Activated gamma-delta T cell (primary cell): ENCODE data around the gene EGFL8.
"Not testable (repeated sequence)": the region's sequence is repeated elsewhere in the genome, so short reads cannot be mapped to it uniquely, and the experiment has no call there.

Experiments
- DNase-seq: peaks from one replicate; lab custom pipeline; 2025; lab: John Stamatoyannopoulos, UW
- total RNA-seq, 2 donors: gene quantifications; one replicate each; lab custom pipeline; 2026; lab: John Stamatoyannopoulos, UW

The EGFL8 gene
- 1.4 to 2.8 reads per million in 2 donors for total RNA-seq

- no peak for DNase-seq
Measured at GRCh38 chr6:32164295-32164694, at the start of gene EGFL8. Gene EGFL8, plus strand, starts transcription at chr6:32164595. Its CDS starts 1,571 bp downstream, at chr6:32166166.

DNA sequence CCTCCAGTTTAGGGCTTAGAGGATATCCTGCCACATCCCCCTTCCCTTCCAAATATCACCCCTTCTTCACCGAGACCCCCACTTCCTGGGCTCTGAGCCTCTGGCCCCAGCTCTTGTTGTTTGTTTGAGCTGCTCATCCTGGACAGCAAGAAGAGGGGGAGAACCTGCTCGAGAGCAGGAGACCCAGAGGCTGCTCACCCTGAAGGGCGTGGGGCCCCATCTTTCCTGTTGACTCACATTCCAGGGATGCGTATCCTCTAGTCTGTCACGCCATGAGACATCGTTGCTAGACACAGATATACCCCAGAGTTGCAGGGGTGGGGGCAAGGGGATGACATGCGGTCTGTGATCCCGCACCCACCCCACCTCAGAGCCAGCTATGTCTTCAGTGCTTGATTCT lies 49.6 kb upstream of the EGFL8 start:
- no peak for DNase-seq

DNA sequence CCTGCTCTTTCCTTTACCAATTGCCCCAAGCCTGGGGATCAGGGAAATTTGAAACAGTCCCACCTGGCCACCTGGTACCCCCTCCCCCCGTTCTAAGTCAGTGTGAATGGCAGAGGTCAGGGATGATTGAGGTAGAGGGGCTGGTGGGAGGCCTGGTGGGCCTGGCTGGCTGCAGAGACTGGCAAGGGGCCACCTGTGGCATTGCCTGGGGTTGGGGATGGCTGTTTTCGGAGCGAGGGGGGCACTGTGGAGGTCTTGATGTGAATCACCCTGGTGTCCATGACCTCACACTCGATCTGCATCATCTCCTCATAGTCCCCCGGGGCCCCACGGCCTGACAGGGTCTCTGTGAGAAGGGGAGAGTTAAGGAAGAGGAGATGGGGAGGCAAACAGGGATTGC lies 48.8 kb upstream of the EGFL8 start:
- no peak for DNase-seq

DNA sequence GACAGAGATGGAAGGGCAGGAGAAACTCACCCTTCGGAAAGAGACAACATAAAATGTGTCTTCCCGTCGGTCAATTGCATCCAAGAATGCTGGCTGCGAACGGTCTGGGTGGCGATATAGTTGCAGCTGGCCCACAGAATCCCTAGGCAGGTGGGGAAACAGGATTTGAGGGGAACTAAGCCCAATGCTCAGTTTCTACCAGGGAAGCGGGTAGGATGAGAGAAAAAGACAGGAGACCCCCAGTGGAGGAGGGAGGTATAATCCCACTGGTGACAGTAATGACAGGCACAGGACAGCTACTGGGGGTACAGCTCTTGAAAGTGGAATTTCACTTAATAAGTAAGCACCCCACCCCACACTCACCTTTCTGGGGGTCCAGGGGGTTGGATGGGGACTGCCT lies 47.7 kb upstream of the EGFL8 start:
- DNase-seq = no peak

DNA sequence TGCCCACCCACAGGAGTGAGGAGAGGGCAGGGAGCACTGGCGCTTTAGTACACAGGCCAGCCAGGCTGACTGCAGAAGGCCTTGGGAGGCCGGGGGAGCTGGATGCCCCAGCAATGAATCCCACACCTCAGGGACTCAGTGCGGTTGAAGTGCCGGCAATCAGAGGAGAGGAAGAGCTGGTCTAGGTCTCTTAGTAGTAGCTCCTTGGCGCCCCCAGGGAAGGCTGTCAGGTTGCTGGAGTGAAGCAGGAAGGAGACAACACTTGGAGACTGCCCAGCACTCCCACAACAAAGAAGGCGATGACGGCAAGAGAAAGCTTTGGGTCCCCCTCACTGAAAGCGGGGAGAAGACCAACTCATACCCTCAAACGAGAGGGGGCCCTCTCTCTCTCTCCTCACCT lies 46.9 kb upstream of the EGFL8 start:
- no peak for DNase-seq

DNA sequence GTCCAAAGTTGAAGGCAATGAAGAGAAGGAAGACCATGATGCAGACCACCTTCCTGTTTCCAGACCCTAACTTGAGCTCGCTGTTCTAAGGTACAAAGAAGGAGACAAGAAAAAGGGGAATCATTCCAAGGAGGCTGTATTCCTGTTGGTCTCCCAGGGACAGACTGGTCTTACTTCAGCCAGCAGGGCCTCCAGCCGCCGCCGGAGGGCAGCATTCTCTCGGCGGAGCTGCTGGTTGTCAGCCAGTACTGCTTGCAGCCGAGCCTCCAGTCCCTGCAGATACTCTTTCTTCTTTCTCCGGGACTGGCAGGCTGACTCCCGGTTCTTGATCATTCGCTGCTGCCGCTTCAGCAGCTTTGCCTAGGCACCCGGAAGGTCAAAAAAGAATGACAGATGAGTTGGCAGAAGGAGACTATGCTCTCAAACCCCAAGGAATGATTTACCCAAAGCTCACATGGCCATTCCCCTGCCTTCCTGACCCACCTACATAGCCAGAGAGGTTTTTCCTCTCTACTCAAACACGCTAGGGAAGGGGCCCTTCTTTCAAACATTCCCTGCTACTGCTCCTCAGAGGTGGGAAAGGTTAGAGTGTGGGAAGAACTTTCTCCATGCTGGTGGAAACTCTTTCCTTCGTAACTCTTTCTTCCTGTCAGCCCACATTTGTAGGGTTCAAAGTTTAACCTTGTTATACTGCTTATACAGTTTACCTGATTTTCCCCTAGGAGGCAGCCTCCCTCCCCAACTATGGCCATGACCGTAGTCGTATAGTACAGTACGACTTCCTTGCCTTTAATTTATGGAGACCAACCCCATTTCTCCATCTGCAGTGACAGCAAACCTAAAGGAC lies 45.4 kb upstream of the EGFL8 start:
- DNase-seq = peak; percentile 38

DNA sequence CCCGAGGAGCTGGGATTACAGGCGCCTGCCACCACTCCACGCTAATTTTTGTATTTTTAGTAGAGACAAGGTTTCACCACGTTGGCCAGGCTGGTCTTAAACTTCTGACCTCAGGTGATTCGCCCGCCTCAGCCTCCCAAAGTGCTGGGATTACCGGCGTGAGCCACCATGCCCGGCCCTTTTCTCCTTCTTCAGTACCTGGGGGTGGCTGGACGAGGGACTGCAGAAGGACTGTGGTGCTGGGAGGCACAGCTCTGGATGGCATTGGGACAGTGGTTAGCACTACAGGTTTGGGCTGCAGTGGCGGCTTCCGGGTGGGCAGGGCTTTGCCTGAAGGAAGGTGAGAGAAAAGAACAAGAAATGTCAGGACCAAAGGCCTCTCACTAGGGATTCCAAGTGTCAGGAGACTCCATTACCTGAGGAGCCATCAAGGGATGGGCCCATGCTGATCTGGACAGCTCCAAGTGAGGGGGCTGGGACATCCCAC lies 43.8 kb upstream of the EGFL8 start:
- no peak for DNase-seq

DNA sequence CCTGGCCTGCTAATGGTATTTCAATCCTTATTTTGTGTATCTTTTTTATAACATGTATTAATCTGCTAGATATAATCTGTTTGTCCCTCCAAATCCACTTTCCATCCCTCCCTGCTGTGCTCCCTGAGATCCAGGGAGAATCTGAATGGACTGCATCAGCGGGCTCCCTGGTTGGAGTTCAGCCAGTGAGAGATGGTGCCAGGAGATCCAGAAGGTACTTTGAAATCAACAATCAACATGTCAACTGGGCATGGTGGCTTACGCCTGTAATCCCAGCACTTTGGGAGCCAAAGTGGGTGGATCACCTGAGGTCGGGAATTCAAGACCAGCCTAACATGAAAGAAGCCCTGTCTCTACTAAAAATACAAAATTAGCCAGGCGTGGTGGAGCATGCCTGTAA lies 40.7 kb upstream of the EGFL8 start:
- DNase-seq = no peak

GRCh38 chr6:32126880-32127279 lies 37.5 kb upstream of the EGFL8 start:
- DNase-seq = no peak

GRCh38 chr6:32127409-32127716 lies 37.0 kb upstream of the EGFL8 start:
- no peak for DNase-seq

- peak; percentile 53 for DNase-seq
Measured at GRCh38 chr6:32127717-32128592, 36.4 kb upstream of the EGFL8 start, which contains the start of gene ATF6B. Gene ATF6B, minus strand, starts transcription at chr6:32128246. Its CDS starts 39 bp downstream, at chr6:32128207.

- DNase-seq = no peak
Measured at GRCh38 chr6:32128751-32129296, 35.6 kb upstream of the EGFL8 start.

GRCh38 chr6:32129297-32130088 lies 34.9 kb upstream of the EGFL8 start:
- no peak for DNase-seq

DNA sequence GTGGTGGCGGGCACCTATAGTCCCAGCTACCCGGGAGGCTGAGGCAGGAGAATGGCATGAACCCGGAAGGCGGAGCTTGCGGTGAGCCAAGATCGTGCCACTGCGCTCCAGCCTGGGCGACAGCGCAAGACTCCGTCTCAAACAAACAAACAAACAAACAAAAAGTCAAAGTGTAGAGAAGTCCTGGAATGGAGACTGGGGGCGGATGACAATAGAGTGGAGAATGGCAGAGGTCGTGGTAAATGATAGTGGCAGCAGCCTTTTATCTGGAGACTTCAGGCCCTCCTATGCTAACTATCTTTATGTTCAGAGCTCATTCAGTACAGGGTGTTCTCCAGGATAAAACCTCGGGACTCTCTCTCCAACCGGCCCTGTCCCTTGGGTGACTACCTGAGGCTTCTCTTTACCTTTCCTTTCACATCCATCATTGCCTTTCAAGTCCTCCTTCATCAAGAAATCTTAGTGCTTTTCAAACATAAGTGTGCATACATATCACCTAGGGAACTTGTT lies 32.9 kb upstream of the EGFL8 start:
- no peak for DNase-seq

DNA sequence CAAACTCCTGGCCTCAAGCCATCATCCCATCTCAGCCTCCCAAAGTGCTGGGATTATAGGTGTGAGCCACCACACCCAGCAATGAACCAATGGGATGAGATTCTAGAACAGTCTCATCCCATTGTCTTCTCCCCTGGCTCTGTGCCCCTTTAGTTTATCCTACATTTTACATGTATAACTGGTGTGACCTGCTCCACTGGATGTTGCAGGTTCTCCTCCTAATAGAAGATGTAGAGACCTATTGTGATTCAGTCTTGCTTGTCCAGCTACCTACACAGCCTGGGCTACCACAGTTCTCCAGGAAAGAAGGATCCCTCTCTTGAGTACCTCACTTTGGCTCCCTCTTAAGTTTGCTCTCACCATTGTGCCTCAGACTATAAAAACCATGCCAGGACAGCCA lies 32.3 kb upstream of the EGFL8 start:
- no peak for DNase-seq

DNA sequence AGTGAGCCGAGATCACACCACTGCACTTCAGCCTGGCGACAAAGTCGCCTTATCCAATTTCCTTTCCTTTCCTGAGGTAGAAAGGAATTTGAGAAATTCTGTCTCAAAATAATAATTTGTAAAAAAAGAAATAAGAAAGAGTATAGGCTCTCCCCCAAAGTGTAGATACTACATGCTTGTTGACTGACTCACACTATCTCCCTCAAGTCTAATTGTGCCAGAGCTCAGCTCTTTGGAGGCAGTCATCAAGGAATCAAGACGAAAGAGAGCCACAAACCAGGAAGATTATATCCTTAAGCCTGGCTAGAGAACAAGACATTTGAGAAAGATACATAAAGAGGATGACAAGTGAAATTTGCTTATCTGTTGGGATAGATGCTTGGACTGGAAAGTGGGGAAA lies 30.6 kb upstream of the EGFL8 start:
- DNase-seq = no peak

- no peak for DNase-seq
Measured at GRCh38 chr6:32137454-32137853, 26.9 kb upstream of the EGFL8 start.

DNA sequence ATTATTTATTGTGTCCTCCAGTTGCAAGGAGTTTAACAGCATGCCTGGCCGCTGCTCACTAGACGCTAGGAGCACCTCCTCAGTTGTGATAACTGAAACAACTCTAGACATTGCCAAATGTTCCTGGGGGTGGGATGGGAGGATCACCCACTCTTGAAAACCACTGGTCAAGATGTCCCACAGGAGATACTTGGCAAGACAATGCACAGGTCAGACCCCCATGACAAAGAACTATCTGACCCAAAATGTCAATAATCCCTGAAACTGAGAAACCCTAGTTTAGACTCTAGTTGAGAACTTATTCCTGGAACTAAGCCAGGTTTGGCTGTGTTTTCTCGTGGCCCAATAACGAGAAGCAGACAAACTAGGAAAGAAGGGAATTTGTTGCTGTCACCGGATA lies 24.8 kb upstream of the EGFL8 start:
- DNase-seq = no peak

DNA sequence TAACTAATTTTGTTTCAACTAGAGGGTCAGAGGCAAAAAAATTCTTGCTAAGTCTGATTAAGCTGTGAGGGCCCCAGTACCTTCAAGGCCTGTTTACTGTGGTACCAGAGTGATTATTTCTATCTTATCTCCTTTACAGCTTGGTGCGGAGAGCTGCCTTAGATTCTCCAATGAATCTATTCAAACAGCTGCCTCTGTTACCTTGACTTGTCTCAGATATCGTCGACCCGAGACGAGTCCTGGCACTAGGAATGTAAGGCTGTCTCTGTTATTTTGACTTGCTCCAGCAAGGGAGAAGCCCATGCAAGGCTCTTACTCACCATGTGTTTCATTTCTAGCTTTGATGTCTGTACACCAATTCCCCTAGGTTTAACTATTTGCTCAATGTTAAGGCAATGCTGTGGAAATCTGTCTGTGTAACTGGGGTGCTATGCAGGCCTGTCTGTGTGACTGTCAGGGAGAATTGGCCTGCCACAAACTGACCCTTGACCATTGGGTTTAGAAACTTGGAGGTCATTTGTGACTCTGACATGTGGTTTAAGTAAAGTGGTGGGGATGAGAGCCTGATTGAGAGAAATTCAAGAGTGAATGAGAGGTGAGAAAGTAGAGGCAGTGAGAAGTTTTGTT lies 23.9 kb upstream of the EGFL8 start:
- no peak for DNase-seq

DNA sequence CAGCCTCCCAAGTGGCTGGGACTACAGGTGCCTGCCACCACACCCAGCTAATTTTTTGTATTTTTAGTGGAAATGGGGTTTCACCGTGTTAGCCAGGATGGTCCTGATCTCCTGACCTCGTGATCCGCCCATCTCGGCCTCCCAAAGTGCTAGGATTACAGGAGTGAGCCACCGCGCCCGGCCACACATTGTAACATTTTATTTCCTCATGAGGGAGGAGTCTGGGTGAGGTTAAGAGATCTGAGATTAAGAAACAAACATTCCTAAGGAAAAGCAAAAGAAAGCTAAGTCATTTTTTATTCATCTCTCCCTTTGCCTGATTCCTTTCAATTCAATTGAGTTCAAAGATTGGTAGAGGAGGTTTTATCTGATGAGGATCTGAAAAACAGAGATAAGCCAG lies 20.2 kb upstream of the EGFL8 start:
- not testable (repeated sequence) for DNase-seq

GRCh38 chr6:32146287-32146686 lies 18.1 kb upstream of the EGFL8 start:
- DNase-seq = no peak
